ENCODE results near the gene CDK1. TPM values are rescaled to one million over a fixed set of nuclear protein-coding genes. Genes with fewer than 3 reads are reported as not detected.

CDK1 gene
- total RNA-seq, 2 experiments from 2014 or later, result 155 to 156 TPM

DNA sequence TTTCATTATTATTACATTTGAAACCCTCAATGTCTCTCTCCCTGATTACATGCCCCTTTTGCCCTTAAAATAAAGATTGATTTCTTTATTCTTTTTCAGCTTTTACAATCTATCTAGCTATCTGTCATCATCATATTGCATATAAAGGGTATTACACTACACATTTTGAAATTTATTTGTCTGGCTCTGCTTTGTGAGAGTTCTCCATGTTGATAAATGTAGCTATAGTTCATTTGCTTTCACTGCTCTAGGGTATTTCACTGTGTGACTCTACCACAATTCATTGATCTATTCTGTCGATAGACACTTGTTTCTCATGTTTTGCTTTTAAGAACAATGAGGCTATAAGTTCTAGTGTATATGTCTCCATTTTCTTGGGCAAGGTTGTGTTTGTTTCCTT lies 25.6 kb downstream of the CDK1 start:
- no peak overlapping the region for H3K27ac ChIP-seq (ENCODE audit: low read depth, low read length, poor library complexity, severe bottlenecking)
- H3K4me3 ChIP-seq (ENCODE audit: low read depth, low read length, poor library complexity, severe bottlenecking), result no peak overlapping the region
- CTCF ChIA-PET (ENCODE audit: unreplicated experiment), result interaction anchor here (0.6 kb wide), 1 partner anchor 8 kb away, joined by 3 read pairs; no protein-coding TSS in a partner anchor
- peaks cover 18% of the 10 kb centered on the region for H3K36me3 ChIP-seq (ENCODE audit: insufficient read depth, low read length)
- no peaks in the 10 kb centered on the region for H3K4me1 ChIP-seq (ENCODE audit: insufficient read depth, low read length, poor library complexity, severe bottlenecking)
- TF ChIP-seq EZH2phosphoT487 (IDR thresholded peaks at IDR 0.05; ENCODE audit: borderline replicate concordance, low read depth, low read length), result no peak
- TF ChIP-seq, protein P1, sequence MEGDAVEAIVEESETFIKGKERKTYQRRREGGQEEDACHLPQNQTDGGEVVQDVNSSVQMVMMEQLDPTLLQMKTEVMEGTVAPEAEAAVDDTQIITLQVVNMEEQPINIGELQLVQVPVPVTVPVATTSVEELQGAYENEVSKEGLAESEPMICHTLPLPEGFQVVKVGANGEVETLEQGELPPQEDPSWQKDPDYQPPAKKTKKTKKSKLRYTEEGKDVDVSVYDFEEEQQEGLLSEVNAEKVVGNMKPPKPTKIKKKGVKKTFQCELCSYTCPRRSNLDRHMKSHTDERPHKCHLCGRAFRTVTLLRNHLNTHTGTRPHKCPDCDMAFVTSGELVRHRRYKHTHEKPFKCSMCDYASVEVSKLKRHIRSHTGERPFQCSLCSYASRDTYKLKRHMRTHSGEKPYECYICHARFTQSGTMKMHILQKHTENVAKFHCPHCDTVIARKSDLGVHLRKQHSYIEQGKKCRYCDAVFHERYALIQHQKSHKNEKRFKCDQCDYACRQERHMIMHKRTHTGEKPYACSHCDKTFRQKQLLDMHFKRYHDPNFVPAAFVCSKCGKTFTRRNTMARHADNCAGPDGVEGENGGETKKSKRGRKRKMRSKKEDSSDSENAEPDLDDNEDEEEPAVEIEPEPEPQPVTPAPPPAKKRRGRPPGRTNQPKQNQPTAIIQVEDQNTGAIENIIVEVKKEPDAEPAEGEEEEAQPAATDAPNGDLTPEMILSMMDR (conservative IDR thresholded peaks at IDR 0.05; ENCODE audit: low read length), result no peak
- DNase-seq (ENCODE audit: low spot score), result no peak
- POLR2A ChIA-PET, result interaction anchor here (0.6 to 1.1 kb wide), 2 partner anchors 10 to 1203 kb away, joined by 3 to 4 read pairs; no protein-coding TSS in a partner anchor
- no peak overlapping the region for H2AFZ ChIP-seq (ENCODE audit: low read length)
- no peaks in the 10 kb centered on the region for H3K79me2 ChIP-seq (ENCODE audit: insufficient read depth, low read depth, low read length)
- H3K9me3 ChIP-seq (ENCODE audit: low read length), result no peaks in the 10 kb centered on the region
- BruUV-seq (replicated peaks), result no TSS peak
- H4K20me1 ChIP-seq (ENCODE audit: insufficient read depth, low read length), result no peaks in the 10 kb centered on the region
- H3K4me2 ChIP-seq (ENCODE audit: low read length), result no peak overlapping the region
- no peaks in the 10 kb centered on the region for H3K9me2 ChIP-seq (ENCODE audit: insufficient read depth, low read length)
- intact Hi-C loops (cut with micrococcal nuclease; ENCODE audit: unreplicated experiment), result no loop called here

DNA sequence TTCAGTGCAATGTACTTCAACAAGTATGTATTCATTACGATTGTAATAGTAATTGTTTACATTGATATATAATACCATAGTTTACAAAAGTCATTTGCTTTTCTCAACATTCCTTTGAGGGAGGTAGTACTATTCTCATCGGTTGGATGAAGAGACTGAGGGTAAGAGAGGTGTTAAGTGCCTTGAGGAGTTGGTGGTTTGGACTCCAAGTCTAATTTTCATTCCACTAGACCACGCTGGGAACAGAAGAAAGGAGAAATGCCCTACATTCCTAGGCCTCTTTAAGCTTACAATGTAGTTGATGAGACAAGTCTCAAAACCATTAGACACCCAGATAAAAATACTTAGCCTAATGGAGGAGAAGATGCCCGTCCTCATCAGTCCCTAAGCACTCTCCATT lies 28.6 kb downstream of the CDK1 start:
- Histone ChIP-seq H2AFZ (ENCODE audit: low read length) (no peak overlapping the region), H3K27ac (ENCODE audit: low read depth, low read length, poor library complexity, severe bottlenecking) (no peak overlapping the region), H3K4me2 (ENCODE audit: low read length) (no peak overlapping the region), H3K4me1 (ENCODE audit: insufficient read depth, low read length, poor library complexity, severe bottlenecking) (no peaks in the 10 kb centered on the region), H3K79me2 (ENCODE audit: insufficient read depth, low read depth, low read length) (no peaks in the 10 kb centered on the region), H3K9me2 (ENCODE audit: insufficient read depth, low read length) (no peaks in the 10 kb centered on the region), H3K4me3 (ENCODE audit: low read depth, low read length, poor library complexity, severe bottlenecking) (no peak overlapping the region), H3K36me3 (ENCODE audit: insufficient read depth, low read length) (no peaks in the 10 kb centered on the region), H4K20me1 (ENCODE audit: insufficient read depth, low read length) (no peaks in the 10 kb centered on the region), H3K9me3 (ENCODE audit: low read length) (no peaks in the 10 kb centered on the region)
- TF ChIP-seq, protein P1 (conservative IDR thresholded peaks at IDR 0.05; ENCODE audit: low read length), result no peak
- TF ChIP-seq EZH2phosphoT487 (IDR thresholded peaks at IDR 0.05; ENCODE audit: borderline replicate concordance, low read depth, low read length), result no peak
- CTCF ChIA-PET (ENCODE audit: unreplicated experiment), result no interaction called here
- DNase-seq (ENCODE audit: low spot score), result no peak
- POLR2A ChIA-PET, result no interaction called here
- intact Hi-C loops (cut with micrococcal nuclease; ENCODE audit: unreplicated experiment), result no loop called here
- BruUV-seq (replicated peaks), result no TSS peak

DNA sequence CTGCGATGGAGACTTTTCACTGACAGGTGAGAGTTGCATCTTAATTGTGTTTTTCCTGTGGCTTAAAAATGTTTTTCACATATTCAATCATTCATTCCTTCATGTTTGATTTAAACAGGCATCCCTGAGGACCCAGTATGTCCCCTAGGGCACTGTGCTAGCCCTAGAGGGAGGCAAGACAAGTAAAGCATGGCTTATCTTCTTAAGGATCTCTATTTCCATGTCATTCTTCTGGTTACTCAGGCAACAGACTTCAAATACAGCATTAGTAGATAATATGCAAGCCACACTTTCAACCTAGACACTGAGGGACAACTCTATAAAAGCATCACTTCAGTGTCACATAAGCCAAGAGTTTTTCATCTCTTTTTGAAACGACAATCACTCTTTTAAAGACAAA lies 29.2 kb downstream of the CDK1 start:
- Histone ChIP-seq H3K36me3 (ENCODE audit: insufficient read depth, low read length) (no peaks in the 10 kb centered on the region), H3K4me2 (ENCODE audit: low read length) (no peak overlapping the region), H2AFZ (ENCODE audit: low read length) (no peak overlapping the region), H3K27ac (ENCODE audit: low read depth, low read length, poor library complexity, severe bottlenecking) (no peak overlapping the region), H3K9me3 (ENCODE audit: low read length) (no peaks in the 10 kb centered on the region), H3K4me1 (ENCODE audit: insufficient read depth, low read length, poor library complexity, severe bottlenecking) (no peaks in the 10 kb centered on the region), H4K20me1 (ENCODE audit: insufficient read depth, low read length) (no peaks in the 10 kb centered on the region), H3K9me2 (ENCODE audit: insufficient read depth, low read length) (no peaks in the 10 kb centered on the region), H3K79me2 (ENCODE audit: insufficient read depth, low read depth, low read length) (no peaks in the 10 kb centered on the region), H3K4me3 (ENCODE audit: low read depth, low read length, poor library complexity, severe bottlenecking) (no peak overlapping the region)
- ChIA-PET POLR2A (no interaction called here), CTCF (ENCODE audit: unreplicated experiment) (no interaction called here)
- TF ChIP-seq, protein P1 (conservative IDR thresholded peaks at IDR 0.05; ENCODE audit: low read length), result no peak
- no peak for TF ChIP-seq EZH2phosphoT487 (IDR thresholded peaks at IDR 0.05; ENCODE audit: borderline replicate concordance, low read depth, low read length)
- intact Hi-C loops (cut with micrococcal nuclease; ENCODE audit: unreplicated experiment), result no loop called here
- BruUV-seq (replicated peaks), result no TSS peak
- no peak for DNase-seq (ENCODE audit: low spot score)

Data from OCI-LY7 (cell line).